Spleen (tissue), 11 donors: ENCODE data around the gene DTNBP1. TPM values are rescaled to one million over a fixed set of nuclear protein-coding genes. Genes with fewer than 3 reads are reported as not detected.

Experiments
- DNase-seq: peaks from one replicate; pipeline ENCODE4 v3.0.0-alpha.2; 2020
- H3K27ac ChIP-seq, 8 donors: fragments of 200-600 bp; sonication (generic) in 7 of 8; 1 replicate in 4 of 8; 2 replicates in 4 of 8; pipeline versions ENCODE4 v1.5.0 to v1.8.0; 2016 to 2021; ENCODE audit warnings: inconsistent platforms in 4 of 8, mild to moderate bottlenecking in 4 of 8, moderate library complexity in 1 of 8
- H3K27me3 ChIP-seq, 7 donors: fragments of 200-600 bp; sonication (generic) in 6 of 7; replicated peaks in 1 of 7; 1 replicate in 4 of 7; 2 replicates in 3 of 7; pipeline versions ENCODE4 v1.5.0 to v1.8.0; 2016 to 2021; ENCODE audit warnings: inconsistent platforms in 3 of 7, mild to moderate bottlenecking in 1 of 7
- H3K36me3 ChIP-seq, 6 donors: fragments of 200-600 bp; sonication (generic) in 5 of 6; 1 replicate in 4 of 6; 2 replicates in 2 of 6; pipeline versions ENCODE4 v1.5.0 to v1.8.0; 2016 to 2021; ENCODE audit warnings: inconsistent platforms in 2 of 6
- H3K4me1 ChIP-seq, 6 donors: fragments of 200-600 bp; sonication (generic) in 5 of 6; 1 replicate in 3 of 6; 2 replicates in 3 of 6; pipeline versions ENCODE4 v1.5.0 to v1.8.0; 2016 to 2021; ENCODE audit warnings: inconsistent platforms in 3 of 6
- H3K4me3 ChIP-seq, 8 donors: fragments of 200-600 bp; sonication (generic) in 7 of 8; 1 replicate in 4 of 8; 2 replicates in 4 of 8; pipeline versions ENCODE4 v1.5.0 to v1.8.0; 2016 to 2021; ENCODE audit warnings: inconsistent platforms in 4 of 8, mild to moderate bottlenecking in 4 of 8, moderate library complexity in 2 of 8
- H3K9me3 ChIP-seq, 8 donors: fragments of 200-600 bp; sonication (generic) in 7 of 8; 1 replicate in 4 of 8; 2 replicates in 4 of 8; pipeline versions ENCODE4 v1.5.0 to v1.8.0; 2016 to 2021; ENCODE audit warnings: inconsistent platforms in 4 of 8
- CTCF ChIP-seq, 11 experiments: fragments of 200-600 bp in 7 of 11; fragments of 450-650 bp in 4 of 11; sonication (generic) in 4 of 11; IDR thresholded peaks in 8 of 11; conservative IDR thresholded peaks in 3 of 11; 1 replicate in 7 of 11; 2 replicates in 4 of 11; pipeline versions ENCODE4 v1.4.0 to v1.8.0; 2016 to 2021; ENCODE audit warnings: antibody characterized with exemption in 11 of 11, inconsistent platforms in 4 of 11, mild to moderate bottlenecking in 1 of 11
- POLR2A ChIP-seq, 3 donors: fragments of 450-650 bp; IDR thresholded peaks; one replicate each; pipeline ENCODE4 v1.5.1; 2017; ENCODE audit warnings: antibody characterized with exemption in 3 of 3, mild to moderate bottlenecking in 1 of 3
- POLR2AphosphoS5 ChIP-seq, 3 donors: sonication (generic); formaldehyde crosslinking; IDR thresholded peaks; one replicate each; pipeline ENCODE4 v1.5.1; 2017; ENCODE audit warnings: antibody characterized with exemption in 3 of 3
- WGBS, 5 donors: extraction: QIAGEN DNeasy Blood & Tissue Kit in 3 of 5; methylation state at CpG; one replicate each; pipeline versions ENCODE4 v1.1.5 to v1.1.7; 2013 to 2018; 5-methylcytosine and 5-hydroxymethylcytosine counted together
- intact Hi-C: fragments of 100-400 bp; cut with DNase I; formaldehyde crosslinking; loops from one replicate; pipeline ENCODE4 v1.15.0; 2023; ENCODE audit warnings: low total_unique reads
- polyA plus RNA-seq, 3 donors: library from polyadenylated mRNA; stranded (reverse); fragments of 200-250 nt; gene quantifications; one replicate each; pipeline ENCODE4 v1.2.1, GENCODE V29; 2013
- total RNA-seq, 7 donors: library from RNA; depleted of rRNA in 3 of 7; stranded (reverse); fragments of >200 nt in 3 of 7; fragmentation: NEBNext Ultra II Directional in 4 of 7; extraction: Animal tissue kit (Norgen Biotek cat#: 25700) in 4 of 7; gene quantifications; one replicate each; pipeline versions ENCODE4 v1.1.0 to v1.2.1, GENCODE V29; 2016 to 2021
- donor health status: healthy with polysubstance abuse.
- donor health status: DM: no; HTN: no; CAD: no; lungs with moderate emphysema.
- donor health status: DM: no; HTN: no; CAD: no.
- donor health status: Bipolar disorder and iron deficiency.
- donor health status: healthy.
- donor health status: DM: no; HTN: no; CAD: no.
- donor health status: DM: yes; HTN: yes; CAD: no.

The DTNBP1 gene
- total and polyA plus RNA-seq, 10 donors, result 14.2 to 42.2 (median 32.3) TPM

- H3K4me3 ChIP-seq, result no peak overlapping the region
- peaks cover 0 to 80% (median 16%) of the 10 kb centered on the region in 6 donors for H3K4me1 ChIP-seq
- intact Hi-C loops, result no loop called here
- H3K27ac ChIP-seq, result peak overlapping the region in 2 of 8 donors; percentile 48 to 66
- no peaks in the 10 kb centered on the region for H3K27me3 ChIP-seq
- no peak for DNase-seq
- peaks cover 0 to 5% (median 3%) of the 10 kb centered on the region in 8 donors for H3K9me3 ChIP-seq
- TF ChIP-seq POLR2A (IDR thresholded peaks at IDR 0.05) (no peak), POLR2AphosphoS5 (IDR thresholded peaks at IDR 0.05) (no peak), CTCF (IDR thresholded peaks at IDR 0.05 in 8 of 11, conservative IDR thresholded peaks at IDR 0.05 in 3 of 11) (no peak)
- H3K36me3 ChIP-seq, result peaks cover 0 to 2% (median 0%) of the 10 kb centered on the region in 6 donors
- 88 to 96% (median 93%) methylated on average over 9 of the region's 9 CpGs for WGBS, 5 donors
These were observed 123.9 kb downstream of the DTNBP1 start for GRCh38 chr6:15538766-15539495.

GRCh38 chr6:15538106-15538505 lies 124.7 kb downstream of the DTNBP1 start:
- peaks cover 0 to 11% (median 2%) of the 10 kb centered on the region in 6 donors for H3K36me3 ChIP-seq
- no peak for TF ChIP-seq CTCF (IDR thresholded peaks at IDR 0.05 in 8 of 11, conservative IDR thresholded peaks at IDR 0.05 in 3 of 11)
- intact Hi-C loops, result no loop called here
- H3K4me3 ChIP-seq, result no peak overlapping the region
- WGBS, 5 donors, result 95 to 99% (median 98%) methylated on average over 5 of the region's 5 CpGs
- no peak for DNase-seq
- H3K27me3 ChIP-seq, result no peaks in the 10 kb centered on the region
- peaks cover 0 to 75% (median 16%) of the 10 kb centered on the region in 6 donors for H3K4me1 ChIP-seq
- peak overlapping the region in 1 of 8 donors; percentile 28 for H3K27ac ChIP-seq
- no peaks in the 10 kb centered on the region for H3K9me3 ChIP-seq

GRCh38 chr6:15536198-15536955 lies 126.5 kb downstream of the DTNBP1 start:
- Histone ChIP-seq H3K9me3 (no peaks in the 10 kb centered on the region), H3K36me3 (peaks cover 0 to 28% (median 13%) of the 10 kb centered on the region in 6 donors), H3K27me3 (no peaks in the 10 kb centered on the region), H3K4me3 (no peak overlapping the region), H3K4me1 (peaks cover 0 to 58% (median 15%) of the 10 kb centered on the region in 6 donors), H3K27ac (peak overlapping the region in 3 of 8 donors; percentile 54 to 83 (median 74))
- intact Hi-C loops, result no loop called here
- WGBS, 5 donors, result 57 to 88% (median 80%) methylated on average over 3 to 4 of the region's 4 CpGs
- no peak for DNase-seq
- no peak for TF ChIP-seq CTCF (IDR thresholded peaks at IDR 0.05 in 8 of 11, conservative IDR thresholded peaks at IDR 0.05 in 3 of 11)
- no peak for TF ChIP-seq POLR2A (IDR thresholded peaks at IDR 0.05)
- TF ChIP-seq POLR2AphosphoS5 (IDR thresholded peaks at IDR 0.05), result no peak
